Liver (tissue), 3 donors: ENCODE results near the gene RAB3GAP2.
A peak's percentile ranks its signal among the peaks of the same experiment; 100 is the strongest.
"Not testable (repeated sequence)": the region's sequence is repeated elsewhere in the genome, so short reads cannot be mapped to it uniquely, and the experiment has no call there.

ENCODE experiments used
- ATF3 ChIP-seq: IDR thresholded peaks from 2 replicates; pipeline ENCODE4 v1.6.1; 2016; ENCODE audit warnings: antibody characterized with exemption
- GABPA ChIP-seq, 2 donors: IDR thresholded peaks in 1 of 2; conservative IDR thresholded peaks in 1 of 2; 2 replicates each; pipeline ENCODE4 v1.6.1; 2016; ENCODE audit warnings: antibody characterized with exemption in 2 of 2, mild to moderate bottlenecking in 1 of 2, moderate library complexity in 1 of 2
- HNF4G ChIP-seq: IDR thresholded peaks from 2 replicates; pipeline ENCODE4 v1.6.1; 2016; ENCODE audit warnings: antibody characterized with exemption
- JUND ChIP-seq, 2 donors: IDR thresholded peaks; 2 replicates each; pipeline ENCODE4 v1.6.1; 2016; ENCODE audit warnings: antibody characterized with exemption in 2 of 2
- RAD21 ChIP-seq, 2 donors: IDR thresholded peaks; 2 replicates each; pipeline ENCODE4 v1.6.1; 2016; ENCODE audit warnings: antibody characterized with exemption in 2 of 2, mild to moderate bottlenecking in 2 of 2
- REST ChIP-seq: IDR thresholded peaks from 2 replicates; pipeline ENCODE4 v1.6.1; 2016; ENCODE audit warnings: antibody characterized with exemption, mild to moderate bottlenecking
- RXRA ChIP-seq, 2 donors: IDR thresholded peaks; 2 replicates each; pipeline ENCODE4 v1.6.1; 2017 to 2018; ENCODE audit warnings: antibody characterized with exemption in 2 of 2, mild to moderate bottlenecking in 1 of 2
- SP1 ChIP-seq: IDR thresholded peaks from 2 replicates; pipeline ENCODE4 v1.6.1; 2018; ENCODE audit warnings: antibody characterized with exemption, mild to moderate bottlenecking
- TAF1 ChIP-seq: conservative IDR thresholded peaks from 2 replicates; pipeline ENCODE4 v1.6.1; 2016; ENCODE audit warnings: antibody characterized with exemption, mild to moderate bottlenecking
- YY1 ChIP-seq: IDR thresholded peaks from 2 replicates; pipeline ENCODE4 v1.6.1; 2016; ENCODE audit warnings: antibody characterized with exemption, mild to moderate bottlenecking
- TF ChIP-seq, protein P1 (sequence below): fragments of 150-350 bp; IDR thresholded peaks from 2 replicates; pipeline ENCODE4 v1.5.1; 2017; ENCODE audit warnings: improper control_type of control experiment, low read depth, low read length; ENCODE audit not compliant: missing input control
- TF ChIP-seq, protein P2 (sequence below): IDR thresholded peaks from 2 replicates; pipeline ENCODE4 v1.6.1; 2016; ENCODE audit warnings: antibody characterized with exemption
- donor health status: healthy.
- donor health status: healthy.

GRCh38 chr1:220218397-220219135 is 53.7 kb downstream of the RAB3GAP2 start:
- TF ChIP-seq, protein P1, sequence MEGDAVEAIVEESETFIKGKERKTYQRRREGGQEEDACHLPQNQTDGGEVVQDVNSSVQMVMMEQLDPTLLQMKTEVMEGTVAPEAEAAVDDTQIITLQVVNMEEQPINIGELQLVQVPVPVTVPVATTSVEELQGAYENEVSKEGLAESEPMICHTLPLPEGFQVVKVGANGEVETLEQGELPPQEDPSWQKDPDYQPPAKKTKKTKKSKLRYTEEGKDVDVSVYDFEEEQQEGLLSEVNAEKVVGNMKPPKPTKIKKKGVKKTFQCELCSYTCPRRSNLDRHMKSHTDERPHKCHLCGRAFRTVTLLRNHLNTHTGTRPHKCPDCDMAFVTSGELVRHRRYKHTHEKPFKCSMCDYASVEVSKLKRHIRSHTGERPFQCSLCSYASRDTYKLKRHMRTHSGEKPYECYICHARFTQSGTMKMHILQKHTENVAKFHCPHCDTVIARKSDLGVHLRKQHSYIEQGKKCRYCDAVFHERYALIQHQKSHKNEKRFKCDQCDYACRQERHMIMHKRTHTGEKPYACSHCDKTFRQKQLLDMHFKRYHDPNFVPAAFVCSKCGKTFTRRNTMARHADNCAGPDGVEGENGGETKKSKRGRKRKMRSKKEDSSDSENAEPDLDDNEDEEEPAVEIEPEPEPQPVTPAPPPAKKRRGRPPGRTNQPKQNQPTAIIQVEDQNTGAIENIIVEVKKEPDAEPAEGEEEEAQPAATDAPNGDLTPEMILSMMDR, result peak; percentile 49
- TF ChIP-seq YY1; JUND (IDR thresholded peaks at IDR 0.05); TAF1; HNF4G; SP1; ATF3; RXRA (IDR thresholded peaks at IDR 0.05); GABPA (IDR thresholded peaks at IDR 0.05 in 1 of 2, conservative IDR thresholded peaks at IDR 0.05 in 1 of 2); REST: not testable (repeated sequence)
- TF ChIP-seq, protein P2, sequence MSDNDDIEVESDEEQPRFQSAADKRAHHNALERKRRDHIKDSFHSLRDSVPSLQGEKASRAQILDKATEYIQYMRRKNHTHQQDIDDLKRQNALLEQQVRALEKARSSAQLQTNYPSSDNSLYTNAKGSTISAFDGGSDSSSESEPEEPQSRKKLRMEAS, result not testable (repeated sequence)
- peak; percentile 75 to 82 for TF ChIP-seq RAD21 (IDR thresholded peaks at IDR 0.05)
